Measurements from ENCODE around the gene KRT82.
"Not testable (repeated sequence)": the region's sequence is repeated elsewhere in the genome, so short reads cannot be mapped to it uniquely, and the experiment has no call there.

Gene KRT82

DNA sequence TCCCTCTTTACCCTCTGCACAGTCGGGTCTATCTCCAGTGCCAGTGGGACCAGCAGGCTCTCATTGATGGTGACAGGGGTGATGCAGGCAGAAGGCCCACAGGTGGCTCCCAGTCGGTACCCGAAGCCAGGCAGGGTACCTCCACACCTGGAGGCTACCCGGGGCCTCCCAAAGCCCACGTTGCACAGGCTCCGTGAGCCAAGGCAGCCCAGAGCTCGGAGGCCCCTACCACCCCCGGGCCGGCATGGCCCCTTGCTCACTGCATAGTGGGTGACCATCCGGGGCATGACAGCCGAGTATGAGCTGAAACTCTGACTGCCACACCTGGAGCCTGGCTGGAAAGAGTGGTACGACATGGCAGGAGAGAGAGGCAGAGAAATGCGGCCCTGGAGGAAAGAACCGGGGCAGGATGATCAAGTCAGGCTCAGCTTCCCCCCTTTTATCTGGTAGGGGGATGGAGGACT lies at the start of gene KRT82:
KRT82 (minus strand) TSS at position 414 of the 464 bp plus-strand sequence; CDS start at position 356, 58 bp downstream.
- no peak for DNase-seq (ENCODE audit: low read depth)
- Histone ChIP-seq H3K9me3 (ENCODE audit: control insufficient read depth, low read length) (no peaks in the 10 kb centered on the region), H3K27me3 (replicated peaks; ENCODE audit: control insufficient read depth, insufficient read depth, low read length) (peaks cover 48% of the 10 kb centered on the region), H3K36me3 (ENCODE audit: control insufficient read depth, insufficient read depth, low read length, severe bottlenecking) (no peaks in the 10 kb centered on the region), H3K9ac (ENCODE audit: low read length) (no peak within 1 kb of the TSS), H3K4me3 (ENCODE audit: low read length) (no peak within 1 kb of the TSS), H3K4me1 (ENCODE audit: control insufficient read depth, insufficient read depth, low read length) (no peaks in the 10 kb centered on the region)

DNA sequence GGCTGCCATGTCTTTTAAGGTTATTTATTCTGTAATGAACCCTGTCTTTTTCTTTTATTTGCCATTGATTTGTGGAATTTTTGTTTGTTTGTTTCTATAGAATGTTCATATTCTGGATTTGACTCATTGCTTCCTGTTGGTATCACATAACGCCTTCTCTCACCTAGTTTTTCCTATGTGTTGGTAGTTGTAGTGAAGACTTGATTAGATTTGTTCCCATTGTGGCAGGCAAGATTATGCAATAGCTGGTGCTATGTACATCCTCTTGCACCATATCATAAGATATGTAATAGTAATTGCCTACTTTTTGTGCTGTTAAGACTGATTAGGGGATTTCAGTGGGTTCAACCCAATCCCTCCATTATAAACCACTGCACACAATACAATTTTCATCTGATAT lies 49.7 kb upstream of the KRT82 start:
- Histone ChIP-seq H3K9me3 (ENCODE audit: control insufficient read depth, low read length) (no peaks in the 10 kb centered on the region), H3K9ac (ENCODE audit: low read length) (no peak overlapping the region), H3K4me1 (ENCODE audit: control insufficient read depth, insufficient read depth, low read length) (no peaks in the 10 kb centered on the region), H3K27me3 (replicated peaks; ENCODE audit: control insufficient read depth, insufficient read depth, low read length) (peaks cover 4% of the 10 kb centered on the region), H3K36me3 (ENCODE audit: control insufficient read depth, insufficient read depth, low read length, severe bottlenecking) (no peaks in the 10 kb centered on the region), H3K4me3 (ENCODE audit: low read length) (no peak overlapping the region)
- no peak for DNase-seq (ENCODE audit: low read depth)

DNA sequence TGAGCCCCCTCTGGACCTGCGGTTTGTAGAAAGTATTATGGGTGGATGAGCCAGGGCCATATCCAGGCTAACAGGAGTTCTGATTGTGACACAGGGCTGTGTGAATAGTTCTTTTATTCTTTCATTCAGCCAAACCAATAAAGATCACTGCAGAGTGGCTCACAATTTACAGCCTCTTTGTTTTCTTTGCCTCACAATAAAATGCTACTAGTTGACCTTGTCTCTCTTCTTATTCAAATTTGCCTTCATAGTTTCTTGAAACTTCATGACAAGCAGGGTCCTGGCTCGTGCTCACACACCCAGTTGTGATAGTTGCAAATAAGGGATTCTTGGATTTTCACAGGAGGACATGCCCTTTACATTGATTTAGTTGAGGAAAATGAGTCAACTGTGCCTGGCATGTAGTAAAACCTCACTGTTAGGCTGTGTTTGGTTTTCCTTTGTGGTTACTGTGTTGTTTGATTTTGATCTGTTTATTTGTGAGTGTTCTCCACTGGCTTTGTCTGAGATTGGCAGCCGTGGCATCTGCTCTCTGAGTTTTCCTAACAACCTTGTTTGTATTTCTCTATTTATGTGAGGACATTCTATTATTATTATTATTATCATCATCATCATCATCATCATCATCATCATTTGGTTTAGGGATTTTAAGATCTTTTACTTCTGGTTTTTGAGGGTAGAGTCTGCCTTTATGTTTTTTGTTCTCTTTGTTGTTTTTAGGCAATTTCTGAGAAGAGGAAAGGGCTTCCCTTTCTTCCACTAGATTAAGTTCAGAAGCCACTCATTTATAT lies 48.5 kb upstream of the KRT82 start:
- H3K4me1 ChIP-seq (ENCODE audit: control insufficient read depth, insufficient read depth, low read length) = no peaks in the 10 kb centered on the region

DNA sequence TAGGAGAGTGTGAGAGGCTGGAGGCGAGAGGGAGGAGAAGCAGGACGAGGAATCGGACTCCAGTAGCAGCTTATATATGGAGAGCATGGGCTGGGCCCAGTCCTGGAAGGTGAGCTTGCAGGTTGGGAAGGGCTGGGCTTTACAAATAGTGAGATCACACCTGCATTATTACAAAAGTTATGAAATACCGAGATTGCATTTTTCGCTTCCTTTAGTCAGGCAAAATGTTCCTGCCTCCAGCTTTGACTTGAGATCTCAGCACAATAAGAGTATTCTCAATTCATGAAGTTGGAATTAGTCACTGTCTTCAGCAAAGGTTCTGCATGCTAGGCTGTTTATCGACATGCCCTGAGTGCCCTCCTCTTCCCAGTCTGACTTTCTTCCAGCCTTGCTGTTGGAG lies 46.0 kb upstream of the KRT82 start, which contains the start of gene KRT6B:
KRT6B (minus strand) TSS at position 46 of the 400 bp plus-strand sequence. CDS start 68 bp downstream, outside the sequence.
- Histone ChIP-seq H3K27me3 (replicated peaks; ENCODE audit: control insufficient read depth, insufficient read depth, low read length) (peaks cover 12% of the 10 kb centered on the region), H3K4me1 (ENCODE audit: control insufficient read depth, insufficient read depth, low read length) (no peaks in the 10 kb centered on the region), H3K36me3 (ENCODE audit: control insufficient read depth, insufficient read depth, low read length, severe bottlenecking) (no peaks in the 10 kb centered on the region), H3K4me3 (ENCODE audit: low read length) (no peak within 1 kb of the TSS), H3K9me3 (ENCODE audit: control insufficient read depth, low read length) (no peaks in the 10 kb centered on the region), H3K9ac (ENCODE audit: low read length) (no peak within 1 kb of the TSS)
- DNase-seq (ENCODE audit: low read depth) = no peak

More for the DNA sequence above, 48.5 kb upstream of the KRT82 start:
- no peaks in the 10 kb centered on the region for H3K9me3 ChIP-seq (ENCODE audit: control insufficient read depth, low read length)
- no peak overlapping the region for H3K4me3 ChIP-seq (ENCODE audit: low read length)
- H3K27me3 ChIP-seq (replicated peaks; ENCODE audit: control insufficient read depth, insufficient read depth, low read length) = peaks cover 4% of the 10 kb centered on the region
- no peak for DNase-seq (ENCODE audit: low read depth)
- H3K36me3 ChIP-seq (ENCODE audit: control insufficient read depth, insufficient read depth, low read length, severe bottlenecking) = no peaks in the 10 kb centered on the region
- no peak overlapping the region for H3K9ac ChIP-seq (ENCODE audit: low read length)

DNA sequence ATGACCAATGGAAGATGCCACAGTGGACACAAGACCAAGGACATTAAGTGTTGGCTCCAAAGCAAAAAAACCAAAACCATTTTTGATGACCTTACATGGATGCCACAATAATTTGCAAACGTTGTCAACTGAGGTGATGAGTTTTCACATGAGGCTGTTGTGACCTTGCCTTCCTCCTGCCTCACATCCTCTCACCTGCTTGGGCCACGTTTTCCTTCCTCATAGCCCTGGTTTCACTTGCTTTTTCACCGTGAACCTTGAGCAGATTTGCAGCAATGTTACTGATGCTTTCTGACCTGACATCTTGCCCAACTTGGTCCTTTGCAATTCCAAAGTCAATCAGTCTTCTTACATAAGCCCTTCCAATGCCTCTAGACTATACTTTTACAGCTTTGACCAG lies 42.1 kb upstream of the KRT82 start:
- DNase-seq (ENCODE audit: low read depth) = no peak
- Histone ChIP-seq H3K9me3 (ENCODE audit: control insufficient read depth, low read length) (no peaks in the 10 kb centered on the region), H3K9ac (ENCODE audit: low read length) (no peak overlapping the region), H3K27me3 (replicated peaks; ENCODE audit: control insufficient read depth, insufficient read depth, low read length) (peaks cover 17% of the 10 kb centered on the region), H3K4me1 (ENCODE audit: control insufficient read depth, insufficient read depth, low read length) (peaks cover 2% of the 10 kb centered on the region), H3K36me3 (ENCODE audit: control insufficient read depth, insufficient read depth, low read length, severe bottlenecking) (no peaks in the 10 kb centered on the region), H3K4me3 (ENCODE audit: low read length) (no peak overlapping the region)

DNA sequence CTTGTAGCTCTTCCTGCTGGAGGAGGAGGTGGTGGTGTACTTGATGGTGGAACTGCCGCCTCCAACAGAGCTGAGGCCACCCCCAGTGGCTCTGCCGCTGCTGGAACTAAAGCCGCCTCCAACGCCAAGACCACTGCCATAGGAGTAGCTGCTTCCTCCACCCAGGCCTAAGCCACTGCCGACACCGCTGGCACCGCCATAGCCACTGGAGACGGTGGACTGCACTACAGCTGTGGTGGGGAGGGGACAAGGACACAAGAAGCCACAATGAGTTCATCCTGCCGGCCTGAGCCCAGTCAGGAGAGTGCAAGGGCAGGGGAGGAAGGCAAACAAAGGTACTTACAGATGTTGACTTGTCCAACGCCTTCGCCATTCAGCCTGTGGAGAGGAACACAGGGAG lies 41.1 kb upstream of the KRT82 start:
- Histone ChIP-seq H3K27me3 (replicated peaks; ENCODE audit: control insufficient read depth, insufficient read depth, low read length) (peaks cover 17% of the 10 kb centered on the region), H3K4me1 (ENCODE audit: control insufficient read depth, insufficient read depth, low read length) (peaks cover 12% of the 10 kb centered on the region)
- not testable (repeated sequence) for H3K4me3 ChIP-seq (ENCODE audit: low read length); H3K9ac ChIP-seq (ENCODE audit: low read length); DNase-seq (ENCODE audit: low read depth); H3K9me3 ChIP-seq (ENCODE audit: control insufficient read depth, low read length); H3K36me3 ChIP-seq (ENCODE audit: control insufficient read depth, insufficient read depth, low read length, severe bottlenecking)

DNA sequence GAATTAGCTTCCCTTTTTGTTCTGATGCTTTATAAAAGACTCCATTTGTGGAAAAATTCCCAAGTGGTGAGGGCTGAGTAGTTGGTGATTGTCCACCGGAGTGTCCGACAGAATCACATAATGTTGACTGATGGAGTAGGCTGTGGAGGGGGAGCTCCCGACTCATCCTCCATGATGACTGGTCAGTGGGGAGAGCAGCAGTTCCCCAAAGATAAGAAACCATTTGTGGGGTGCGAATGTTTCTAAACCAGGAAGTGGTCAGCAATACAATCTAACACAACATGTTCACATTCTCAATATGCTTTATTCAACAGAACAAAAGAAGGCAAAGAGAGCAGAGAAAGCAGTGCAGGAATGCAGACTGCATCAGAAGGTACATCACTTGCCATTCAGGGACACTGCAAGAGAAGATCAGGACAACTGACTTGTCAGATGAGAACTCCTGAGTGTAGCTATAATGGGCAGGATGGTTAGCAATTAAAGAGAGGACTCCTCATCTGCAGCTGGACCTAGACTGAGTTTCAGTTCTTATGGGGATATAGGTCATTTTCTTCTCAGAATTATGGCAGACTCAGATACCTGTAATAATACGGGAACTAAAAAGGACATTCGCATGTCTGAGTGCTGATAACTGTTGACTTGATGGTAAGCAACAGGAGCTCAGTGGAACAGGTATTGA lies 40.4 kb upstream of the KRT82 start:
- Histone ChIP-seq H3K4me3 (ENCODE audit: low read length) (no peak overlapping the region), H3K9me3 (ENCODE audit: control insufficient read depth, low read length) (no peaks in the 10 kb centered on the region), H3K9ac (ENCODE audit: low read length) (no peak overlapping the region), H3K27me3 (replicated peaks; ENCODE audit: control insufficient read depth, insufficient read depth, low read length) (peaks cover 17% of the 10 kb centered on the region), H3K4me1 (ENCODE audit: control insufficient read depth, insufficient read depth, low read length) (peaks cover 19% of the 10 kb centered on the region), H3K36me3 (ENCODE audit: control insufficient read depth, insufficient read depth, low read length, severe bottlenecking) (no peaks in the 10 kb centered on the region)
- DNase-seq (ENCODE audit: low read depth) = no peak

DNA sequence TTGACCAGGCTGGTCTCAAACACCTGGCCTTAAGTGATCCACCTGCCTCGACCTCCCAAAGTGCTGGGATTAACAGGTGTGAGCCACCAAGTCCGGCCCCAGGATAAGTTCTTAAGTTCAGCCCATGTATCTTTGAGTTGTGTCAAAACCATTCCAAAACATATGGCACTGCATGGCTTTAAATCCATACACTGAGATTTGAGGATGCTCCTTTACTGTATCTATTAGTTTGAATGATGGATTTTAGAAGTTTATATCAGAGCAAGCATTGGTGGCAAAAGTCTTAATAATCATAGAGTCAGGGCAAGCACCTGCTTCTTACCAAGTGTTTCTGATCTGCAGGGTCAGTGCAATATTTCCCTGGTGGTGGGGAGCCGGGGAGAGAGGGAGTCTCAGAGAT lies 39.7 kb upstream of the KRT82 start:
- H3K9ac ChIP-seq (ENCODE audit: low read length) = no peak overlapping the region
- peaks cover 17% of the 10 kb centered on the region for H3K27me3 ChIP-seq (replicated peaks; ENCODE audit: control insufficient read depth, insufficient read depth, low read length)
- no peak overlapping the region for H3K4me3 ChIP-seq (ENCODE audit: low read length)
- no peaks in the 10 kb centered on the region for H3K36me3 ChIP-seq (ENCODE audit: control insufficient read depth, insufficient read depth, low read length, severe bottlenecking)
- no peak for DNase-seq (ENCODE audit: low read depth)
- H3K4me1 ChIP-seq (ENCODE audit: control insufficient read depth, insufficient read depth, low read length) = peaks cover 26% of the 10 kb centered on the region
- H3K9me3 ChIP-seq (ENCODE audit: control insufficient read depth, low read length) = no peaks in the 10 kb centered on the region

DNA sequence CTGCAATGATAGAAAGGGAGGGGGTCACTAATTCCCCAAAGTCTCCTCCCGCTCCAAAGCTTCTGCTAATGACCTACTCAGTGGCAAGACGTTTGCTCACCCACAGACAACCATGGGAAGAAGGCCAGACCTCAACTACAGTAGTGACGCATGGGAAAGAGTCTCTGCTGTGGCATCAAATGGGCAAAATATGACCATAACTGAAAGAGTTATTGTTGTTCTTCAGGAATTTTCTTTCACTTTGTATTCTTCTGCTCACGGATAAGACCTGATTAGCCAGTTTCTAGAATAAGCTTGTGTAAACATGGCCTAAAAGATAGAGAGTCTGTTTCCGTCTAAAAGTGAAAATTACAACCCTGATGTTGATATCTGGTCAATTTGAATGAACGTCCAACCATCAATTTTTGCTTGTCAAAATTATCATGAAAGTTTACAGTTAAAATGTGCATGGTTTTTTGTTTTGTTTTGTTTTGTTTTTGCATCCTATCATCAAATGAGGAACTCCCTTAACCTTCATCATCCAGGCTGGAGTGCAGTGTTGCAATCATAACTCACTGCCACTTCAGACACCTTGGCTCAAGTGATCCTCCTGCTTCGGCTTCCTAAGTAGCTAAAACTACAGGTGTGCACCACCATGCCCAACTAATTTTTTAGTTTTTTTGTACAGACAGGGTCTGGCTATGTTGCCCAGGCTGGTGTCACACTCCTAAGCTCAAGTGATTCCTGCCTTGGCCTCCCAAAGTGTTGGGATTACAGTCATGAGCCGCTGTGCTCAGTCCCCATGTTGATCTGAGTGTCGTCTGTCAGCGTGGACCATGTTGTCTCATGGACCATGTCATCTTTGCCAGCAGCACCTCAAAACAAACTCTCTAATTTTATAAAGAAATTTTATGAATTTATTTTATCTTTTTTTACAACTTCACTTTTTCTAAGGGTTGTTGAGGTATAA lies 38.8 kb upstream of the KRT82 start:
- no peak for DNase-seq (ENCODE audit: low read depth)
- Histone ChIP-seq H3K4me3 (ENCODE audit: low read length) (no peak overlapping the region), H3K36me3 (ENCODE audit: control insufficient read depth, insufficient read depth, low read length, severe bottlenecking) (no peaks in the 10 kb centered on the region), H3K27me3 (replicated peaks; ENCODE audit: control insufficient read depth, insufficient read depth, low read length) (peaks cover 12% of the 10 kb centered on the region), H3K9ac (ENCODE audit: low read length) (no peak overlapping the region), H3K9me3 (ENCODE audit: control insufficient read depth, low read length) (no peaks in the 10 kb centered on the region), H3K4me1 (ENCODE audit: control insufficient read depth, insufficient read depth, low read length) (peaks cover 26% of the 10 kb centered on the region)

DNA sequence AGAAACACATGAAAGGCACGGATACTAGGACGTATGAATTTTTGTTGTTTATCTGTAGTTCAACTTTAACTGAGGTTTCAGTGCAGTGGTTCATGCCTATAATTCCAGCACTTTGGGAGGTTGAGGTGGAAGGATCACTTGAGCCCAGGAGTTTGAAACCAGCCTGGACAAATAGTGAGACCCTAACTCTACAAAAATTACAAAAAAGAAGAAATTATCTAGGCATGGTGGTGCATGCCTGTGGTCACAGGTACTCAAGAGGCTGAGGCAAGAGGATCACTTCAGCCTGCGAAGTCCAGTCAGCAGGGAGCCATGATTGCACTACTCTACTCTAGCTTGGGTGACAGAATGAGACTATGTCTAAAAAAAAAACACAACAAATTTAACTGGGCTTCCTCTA lies 37.8 kb upstream of the KRT82 start:
- no peaks in the 10 kb centered on the region for H3K36me3 ChIP-seq (ENCODE audit: control insufficient read depth, insufficient read depth, low read length, severe bottlenecking)
- no peak overlapping the region for H3K4me3 ChIP-seq (ENCODE audit: low read length)
- DNase-seq (ENCODE audit: low read depth) = no peak
- peaks cover 10% of the 10 kb centered on the region for H3K27me3 ChIP-seq (replicated peaks; ENCODE audit: control insufficient read depth, insufficient read depth, low read length)
- peaks cover 26% of the 10 kb centered on the region for H3K4me1 ChIP-seq (ENCODE audit: control insufficient read depth, insufficient read depth, low read length)
- H3K9ac ChIP-seq (ENCODE audit: low read length) = no peak overlapping the region
- H3K9me3 ChIP-seq (ENCODE audit: control insufficient read depth, low read length) = no peaks in the 10 kb centered on the region

Measured in adipocyte (in vitro differentiated cells).